Measurements from ENCODE around the gene ZNF483.
"Not testable (repeated sequence)": the region's sequence is repeated elsewhere in the genome, so short reads cannot be mapped to it uniquely, and the experiment has no call there.

ZNF483 gene

GRCh38 chr9:111529787-111530186, 4.8 kb downstream of the ZNF483 start:
- Mint-ChIP-seq H3K27ac (no peak overlapping the region), H3K27me3 (ENCODE audit: low read depth, poor library complexity) (peaks cover 6% of the 10 kb centered on the region), H3K9me3 (peaks cover 36% of the 10 kb centered on the region), H3K4me3 (no peak overlapping the region), H3K4me1 (peaks cover 13% of the 10 kb centered on the region), H3K36me3 (ENCODE audit: low read depth) (peaks cover 77% of the 10 kb centered on the region)
- TF ChIP-seq CTCF (IDR thresholded peaks at IDR 0.05): no peak
- no peak for DNase-seq

- H3K9me3 Mint-ChIP-seq: peaks cover 47% of the 10 kb centered on the region
- peaks cover 83% of the 10 kb centered on the region for H3K36me3 Mint-ChIP-seq (ENCODE audit: low read depth)
- H3K4me3 Mint-ChIP-seq: no peak overlapping the region
- no peak for TF ChIP-seq CTCF (IDR thresholded peaks at IDR 0.05)
- H3K27me3 Mint-ChIP-seq (ENCODE audit: low read depth, poor library complexity): peaks cover 5% of the 10 kb centered on the region
- no peaks in the 10 kb centered on the region for H3K4me1 Mint-ChIP-seq
- no peak overlapping the region for H3K27ac Mint-ChIP-seq
- DNase-seq: no peak
Observed at GRCh38 chr9:111531716-111532115, 6.7 kb downstream of the ZNF483 start.

- peaks cover 56% of the 10 kb centered on the region for H3K9me3 Mint-ChIP-seq
- no peaks in the 10 kb centered on the region for H3K4me1 Mint-ChIP-seq
- no peak for TF ChIP-seq CTCF (IDR thresholded peaks at IDR 0.05)
- H3K36me3 Mint-ChIP-seq (ENCODE audit: low read depth): peaks cover 88% of the 10 kb centered on the region
- no peak overlapping the region for H3K4me3 Mint-ChIP-seq
- no peak overlapping the region for H3K27ac Mint-ChIP-seq
- no peak for DNase-seq
- H3K27me3 Mint-ChIP-seq (ENCODE audit: low read depth, poor library complexity): peaks cover 5% of the 10 kb centered on the region
Observed at GRCh38 chr9:111533099-111533790, 8.3 kb downstream of the ZNF483 start.

GRCh38 chr9:111542497-111543254, 17.7 kb downstream of the ZNF483 start:
- no peak for DNase-seq
- no peak for TF ChIP-seq CTCF (IDR thresholded peaks at IDR 0.05)
- no peaks in the 10 kb centered on the region for H3K27me3 Mint-ChIP-seq (ENCODE audit: low read depth, poor library complexity)
- peaks cover 100% of the 10 kb centered on the region for H3K36me3 Mint-ChIP-seq (ENCODE audit: low read depth)
- no peak overlapping the region for H3K27ac Mint-ChIP-seq
- H3K4me1 Mint-ChIP-seq: no peaks in the 10 kb centered on the region
- H3K9me3 Mint-ChIP-seq: peaks cover 99% of the 10 kb centered on the region
- H3K4me3 Mint-ChIP-seq: no peak overlapping the region

- H3K4me3 Mint-ChIP-seq: no peak overlapping the region
- H3K27me3 Mint-ChIP-seq (ENCODE audit: low read depth, poor library complexity): no peaks in the 10 kb centered on the region
- H3K4me1 Mint-ChIP-seq: no peaks in the 10 kb centered on the region
- H3K27ac Mint-ChIP-seq: no peak overlapping the region
- peaks cover 94% of the 10 kb centered on the region for H3K9me3 Mint-ChIP-seq
- no peak for TF ChIP-seq CTCF (IDR thresholded peaks at IDR 0.05)
- no peak for DNase-seq
- H3K36me3 Mint-ChIP-seq (ENCODE audit: low read depth): peaks cover 100% of the 10 kb centered on the region
Observed at GRCh38 chr9:111548623-111549022, 23.6 kb downstream of the ZNF483 start.

GRCh38 chr9:111555425-111555824, 30.4 kb downstream of the ZNF483 start:
- not testable (repeated sequence) for H3K4me3 Mint-ChIP-seq; DNase-seq; H3K27me3 Mint-ChIP-seq (ENCODE audit: low read depth, poor library complexity); H3K4me1 Mint-ChIP-seq; H3K27ac Mint-ChIP-seq
- Mint-ChIP-seq H3K9me3 (peaks cover 75% of the 10 kb centered on the region), H3K36me3 (ENCODE audit: low read depth) (peaks cover 94% of the 10 kb centered on the region)

Measured in nephron progenitor cell (in vitro differentiated cells).